ENCODE measurements around the gene TUT1.
A peak's percentile ranks its signal among the peaks of the same experiment; 100 is the strongest.
"Not testable (repeated sequence)": the region's sequence is repeated elsewhere in the genome, so short reads cannot be mapped to it uniquely, and the experiment has no call there.

The TUT1 gene

DNA sequence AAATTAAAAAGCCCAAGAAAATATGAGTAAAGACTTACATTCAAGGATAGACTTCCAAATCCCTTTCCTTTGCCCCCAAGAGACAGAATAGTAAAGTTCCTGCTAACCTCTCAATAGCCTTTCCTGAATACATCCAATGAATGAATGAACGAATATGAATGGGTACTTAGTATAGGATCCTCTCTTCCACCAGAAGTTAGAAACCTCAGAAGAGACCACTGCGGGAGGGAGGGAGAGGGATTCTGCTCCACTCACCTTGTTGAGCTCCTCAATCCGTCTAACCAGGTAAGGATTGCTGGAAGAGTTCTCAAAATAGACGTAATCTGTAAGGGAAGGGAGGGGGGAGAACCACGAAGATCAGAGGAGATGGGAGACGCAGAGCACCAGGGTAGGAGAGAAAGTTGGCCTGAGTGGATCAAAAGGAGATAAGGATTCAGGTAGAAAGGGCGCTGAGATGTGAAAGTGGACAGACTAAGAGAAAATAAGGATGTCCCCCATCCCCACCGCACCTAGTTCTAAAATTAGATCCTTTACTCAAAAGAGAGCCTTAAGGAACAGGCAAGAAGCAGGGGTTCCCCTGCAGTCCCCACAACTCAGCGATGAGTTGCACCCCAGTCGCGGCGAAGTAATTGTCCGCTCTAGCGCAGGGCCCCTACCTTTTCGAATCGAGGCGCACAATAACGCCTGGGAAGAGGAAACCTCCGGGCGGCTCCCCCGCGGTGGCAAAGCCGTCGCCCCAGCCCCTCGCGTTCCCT is 9.2 kb upstream of the TUT1 start:
- DNase-seq (ENCODE audit: low spot score) = no peak
- Mint-ChIP-seq H3K4me1 (ENCODE audit: low read depth) (peaks cover 36% of the 10 kb centered on the region), H3K36me3 (ENCODE audit: low read depth) (peaks cover 74% of the 10 kb centered on the region)

DNA sequence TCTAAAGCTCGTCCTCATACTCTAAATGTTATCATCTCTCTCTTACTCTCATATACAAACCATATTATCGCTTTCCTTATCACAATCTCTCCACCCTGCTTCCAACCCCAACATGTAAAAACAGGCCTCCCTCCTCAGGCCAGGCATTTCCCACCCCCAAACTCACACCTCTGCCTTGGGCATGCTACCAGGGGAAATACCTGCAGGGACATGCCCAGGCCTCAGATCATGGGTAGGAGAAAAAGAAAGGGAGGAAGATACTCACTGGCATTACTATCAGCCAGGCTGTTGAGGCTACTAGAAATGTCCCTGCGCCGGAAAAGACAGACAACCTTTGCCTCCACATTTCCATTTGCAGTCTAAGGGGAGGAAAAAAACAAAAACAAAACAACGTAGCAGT is 8.6 kb upstream of the TUT1 start:
- Mint-ChIP-seq H3K27ac (peak overlapping the region; percentile 92), H3K9me3 (no peaks in the 10 kb centered on the region), H3K27me3 (ENCODE audit: low read depth) (no peaks in the 10 kb centered on the region), H3K36me3 (ENCODE audit: low read depth) (peaks cover 76% of the 10 kb centered on the region), H3K4me3 (peak overlapping the region; percentile 91), H3K4me1 (ENCODE audit: low read depth) (peaks cover 36% of the 10 kb centered on the region)
- DNase-seq (ENCODE audit: low spot score) = no peak

More for the DNA sequence above, 9.2 kb upstream of the TUT1 start:
- H3K4me3 Mint-ChIP-seq = peak overlapping the region; percentile 91
- H3K27ac Mint-ChIP-seq = peak overlapping the region; percentile 92
- H3K9me3 Mint-ChIP-seq = no peaks in the 10 kb centered on the region
- no peaks in the 10 kb centered on the region for H3K27me3 Mint-ChIP-seq (ENCODE audit: low read depth)

DNA sequence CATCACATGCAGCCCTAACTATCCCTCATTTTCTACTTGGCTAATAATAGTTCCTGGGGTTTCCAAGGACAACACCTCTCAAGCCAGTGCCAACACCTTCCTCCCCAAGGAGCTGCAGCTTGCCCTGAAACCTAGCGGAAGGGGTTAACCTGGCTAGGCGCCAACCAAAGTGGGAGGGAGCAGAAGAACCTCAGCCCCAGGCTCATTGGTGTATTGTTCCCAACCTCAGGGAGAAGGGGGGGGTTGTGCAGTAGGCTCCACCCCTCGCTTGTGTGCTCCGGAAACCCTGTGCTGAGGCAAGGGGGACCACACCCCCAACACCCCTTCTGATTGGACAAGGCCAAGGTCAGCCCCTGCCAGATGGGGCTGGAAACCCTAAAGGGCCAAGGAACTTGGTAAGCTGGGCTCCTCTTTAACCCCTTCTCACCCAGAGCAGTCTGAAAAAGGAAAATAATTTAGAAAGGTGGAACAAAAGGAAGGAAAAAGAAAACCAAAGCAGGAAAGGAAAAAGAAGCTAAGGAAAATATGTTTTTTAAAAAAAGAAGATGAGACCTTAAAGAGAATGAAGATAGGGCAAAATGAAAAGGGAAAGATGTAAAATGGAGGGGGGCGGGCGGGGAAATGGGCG is 7.9 kb upstream of the TUT1 start:
- peak overlapping the region; percentile 91 for H3K4me3 Mint-ChIP-seq
- H3K27ac Mint-ChIP-seq = peak overlapping the region; percentile 92
- DNase-seq (ENCODE audit: low spot score) = peak; percentile 96
- H3K36me3 Mint-ChIP-seq (ENCODE audit: low read depth) = peaks cover 80% of the 10 kb centered on the region
- H3K4me1 Mint-ChIP-seq (ENCODE audit: low read depth) = peaks cover 39% of the 10 kb centered on the region
- H3K27me3 Mint-ChIP-seq (ENCODE audit: low read depth) = no peaks in the 10 kb centered on the region
- H3K9me3 Mint-ChIP-seq = no peaks in the 10 kb centered on the region

DNA sequence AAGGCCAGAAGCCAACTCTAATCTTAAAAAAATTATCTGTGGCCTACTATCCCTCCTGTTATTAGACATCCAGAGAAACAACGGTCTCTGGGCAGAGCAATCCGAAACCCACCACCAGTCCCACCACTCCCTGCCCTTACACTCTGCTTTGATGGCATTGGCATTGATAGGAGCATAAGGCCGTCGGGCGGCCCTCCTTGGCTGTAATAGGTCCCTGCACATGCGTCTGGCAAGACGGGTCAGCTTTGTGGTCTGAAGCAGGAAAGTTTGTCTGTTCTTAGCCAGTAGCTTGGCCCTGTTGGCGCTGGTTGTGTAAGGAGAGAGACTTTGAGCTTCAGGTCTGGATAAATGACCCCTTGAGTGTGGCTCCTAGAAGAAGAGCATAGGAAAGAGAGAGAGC is 3.8 kb upstream of the TUT1 start:
- no peak for DNase-seq (ENCODE audit: low spot score)
- Mint-ChIP-seq H3K36me3 (ENCODE audit: low read depth) (peaks cover 81% of the 10 kb centered on the region), H3K27ac (no peak overlapping the region), H3K9me3 (no peaks in the 10 kb centered on the region), H3K4me3 (no peak overlapping the region), H3K27me3 (ENCODE audit: low read depth) (no peaks in the 10 kb centered on the region), H3K4me1 (ENCODE audit: low read depth) (peaks cover 48% of the 10 kb centered on the region)

DNA sequence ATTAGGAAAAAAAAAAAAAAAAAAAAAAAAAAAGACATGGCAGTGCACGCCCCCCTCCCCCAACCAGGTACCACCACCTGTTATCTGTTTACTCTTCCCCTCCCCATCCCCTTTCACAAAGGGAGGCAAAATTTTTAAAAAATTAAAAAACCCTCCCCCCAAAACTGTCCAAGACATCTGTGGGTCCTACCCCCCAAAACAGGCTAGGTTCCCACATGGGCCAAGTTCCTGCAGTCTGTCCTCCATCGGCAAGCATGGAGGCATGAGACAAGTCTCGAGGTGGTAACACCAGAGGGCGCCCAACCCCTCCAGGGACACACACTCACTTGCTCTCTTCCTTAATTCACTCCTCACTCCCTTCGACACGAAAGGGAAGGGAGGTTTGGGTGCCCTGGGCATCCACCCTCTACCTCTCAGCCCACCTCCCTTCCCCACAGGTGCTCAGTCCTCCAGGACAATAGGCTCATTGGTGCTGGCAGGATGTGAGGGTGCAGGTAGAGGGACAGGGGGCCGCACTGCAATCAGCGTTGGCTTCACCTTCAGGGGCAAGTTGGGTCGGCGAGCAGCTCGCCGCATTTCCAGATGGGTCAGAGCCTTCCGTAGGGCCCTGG is 2.2 kb upstream of the TUT1 start:
- DNase-seq (ENCODE audit: low spot score) = peak; percentile 72
- Mint-ChIP-seq H3K27me3 (ENCODE audit: low read depth) (no peaks in the 10 kb centered on the region), H3K4me3 (peak overlapping the region; percentile 75), H3K36me3 (ENCODE audit: low read depth) (peaks cover 65% of the 10 kb centered on the region), H3K4me1 (ENCODE audit: low read depth) (peaks cover 41% of the 10 kb centered on the region), H3K27ac (peak overlapping the region; percentile 95), H3K9me3 (no peaks in the 10 kb centered on the region)

DNA sequence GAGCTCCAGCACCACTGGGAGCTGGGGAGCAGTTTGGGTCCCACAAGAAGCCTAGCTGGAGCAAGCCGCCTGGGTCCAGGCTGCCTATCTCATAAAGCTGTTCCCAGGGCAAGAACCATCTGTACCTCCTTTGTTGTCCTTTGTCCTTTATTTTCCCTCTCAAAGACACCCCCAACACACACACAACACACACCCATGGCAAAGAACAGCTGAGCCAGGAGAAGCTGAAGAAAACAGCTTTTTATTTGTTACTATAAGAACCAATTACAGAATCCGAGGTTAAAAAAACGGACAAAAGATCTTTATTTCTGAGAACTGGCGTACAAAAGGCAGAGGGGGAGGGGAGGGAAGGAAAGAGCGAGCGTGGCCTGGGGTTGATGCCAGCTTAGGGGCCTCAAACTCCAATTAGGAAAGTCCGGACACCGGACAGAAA is 1.7 kb upstream of the TUT1 start:
- Mint-ChIP-seq H3K27ac (peak overlapping the region; percentile 75), H3K4me3 (peak overlapping the region; percentile 100), H3K27me3 (ENCODE audit: low read depth) (no peaks in the 10 kb centered on the region), H3K9me3 (no peaks in the 10 kb centered on the region), H3K36me3 (ENCODE audit: low read depth) (peaks cover 60% of the 10 kb centered on the region), H3K4me1 (ENCODE audit: low read depth) (peaks cover 37% of the 10 kb centered on the region)
- DNase-seq (ENCODE audit: low spot score) = no peak

DNA sequence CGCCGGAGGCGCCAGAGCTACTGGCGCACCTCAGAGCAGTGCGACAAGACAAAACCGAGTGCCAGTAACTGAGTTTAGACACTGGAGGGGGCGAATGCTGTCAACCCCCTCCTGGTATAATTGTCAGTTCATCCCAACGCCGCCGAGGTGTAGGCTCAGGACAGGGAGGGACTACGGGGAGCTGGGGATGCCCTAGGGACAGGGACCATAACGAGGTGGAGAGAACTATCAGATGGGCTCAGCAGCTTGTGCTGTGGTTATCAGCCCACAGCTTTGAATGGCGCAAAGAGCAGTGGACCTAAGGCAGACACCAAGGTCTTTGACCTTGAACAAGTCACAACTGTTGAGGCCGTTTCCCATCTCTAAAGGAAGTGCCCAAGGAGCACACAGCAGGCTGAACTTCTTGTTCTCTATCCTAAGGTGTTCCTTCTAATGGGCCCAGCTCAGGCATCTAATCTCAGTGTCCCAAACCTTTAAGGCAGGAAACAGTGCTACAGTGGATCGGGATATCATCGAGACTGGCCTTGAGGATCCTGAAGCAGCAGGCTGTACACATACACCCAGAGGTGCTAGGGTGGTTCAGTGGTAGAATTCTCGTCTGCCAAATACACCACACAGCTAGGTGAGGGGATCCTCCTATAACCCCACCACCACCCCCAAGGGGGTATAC is 958 bp upstream of the TUT1 start:
- no peak for DNase-seq (ENCODE audit: low spot score)
- H3K36me3 Mint-ChIP-seq (ENCODE audit: low read depth) = peaks cover 54% of the 10 kb centered on the region
- no peaks in the 10 kb centered on the region for H3K27me3 Mint-ChIP-seq (ENCODE audit: low read depth)
- peaks cover 33% of the 10 kb centered on the region for H3K4me1 Mint-ChIP-seq (ENCODE audit: low read depth)
- H3K27ac Mint-ChIP-seq = peak overlapping the region; percentile 96
- peak overlapping the region; percentile 100 for H3K4me3 Mint-ChIP-seq
- no peaks in the 10 kb centered on the region for H3K9me3 Mint-ChIP-seq

DNA sequence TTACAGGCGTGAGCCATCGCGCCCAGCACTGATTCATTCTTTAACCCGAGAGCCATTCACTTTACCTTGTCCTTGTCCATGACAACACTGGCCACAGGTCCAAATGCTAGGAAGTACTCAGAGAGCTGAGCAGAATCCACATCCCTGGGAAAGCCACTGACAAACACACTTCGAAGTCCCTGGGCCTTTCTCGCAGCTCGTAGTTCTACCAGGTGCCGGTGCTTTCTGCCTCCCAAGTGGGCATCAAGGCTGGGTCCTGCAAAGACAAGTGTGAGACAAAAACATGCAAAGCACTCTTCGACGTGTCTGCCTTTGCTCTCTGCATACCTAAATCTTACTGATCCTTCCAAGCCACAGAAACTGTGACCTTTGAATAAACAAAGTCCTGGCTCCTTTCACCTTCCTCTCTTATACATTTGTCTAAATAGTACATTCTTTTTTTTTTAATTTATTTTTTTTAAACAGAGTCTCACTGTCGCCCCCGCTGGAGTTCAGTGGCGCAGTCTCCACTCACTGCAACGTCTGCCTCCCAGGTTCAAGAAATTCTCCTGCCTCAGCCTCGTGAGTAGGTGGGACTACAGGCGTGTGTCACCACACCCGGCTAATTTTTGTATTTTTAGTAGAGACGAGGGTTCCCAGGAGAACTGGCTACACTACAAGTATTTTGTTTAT is 2.2 kb downstream of the TUT1 start:
- Mint-ChIP-seq H3K9me3 (no peaks in the 10 kb centered on the region), H3K27ac (no peak overlapping the region), H3K4me3 (peak overlapping the region; percentile 43), H3K36me3 (ENCODE audit: low read depth) (peaks cover 34% of the 10 kb centered on the region), H3K27me3 (ENCODE audit: low read depth) (no peaks in the 10 kb centered on the region), H3K4me1 (ENCODE audit: low read depth) (peaks cover 27% of the 10 kb centered on the region)
- no peak for DNase-seq (ENCODE audit: low spot score)

DNA sequence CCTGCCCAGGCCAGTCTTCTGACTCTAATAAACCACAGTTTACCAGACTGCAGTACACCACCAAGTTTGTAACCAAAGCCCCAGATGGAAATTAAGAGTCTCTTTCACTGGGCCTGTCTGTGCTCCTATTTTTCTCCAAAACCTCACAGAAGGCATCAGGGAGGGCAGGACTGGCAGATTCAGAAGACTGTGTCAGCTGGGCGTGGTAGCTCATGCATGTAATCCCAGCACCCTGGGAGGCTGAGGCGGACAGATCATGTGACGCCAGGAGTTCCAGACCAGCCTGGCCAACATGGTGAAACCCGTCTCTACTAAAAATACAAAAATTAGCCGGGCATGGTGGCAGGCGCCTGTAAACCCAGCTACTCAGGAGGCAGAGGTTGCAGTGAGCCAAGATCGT is 6.0 kb downstream of the TUT1 start:
- not testable (repeated sequence) for DNase-seq (ENCODE audit: low spot score); H3K9me3 Mint-ChIP-seq; H3K4me1 Mint-ChIP-seq (ENCODE audit: low read depth); H3K27ac Mint-ChIP-seq; H3K27me3 Mint-ChIP-seq (ENCODE audit: low read depth); H3K4me3 Mint-ChIP-seq
- H3K36me3 Mint-ChIP-seq (ENCODE audit: low read depth) = peaks cover 26% of the 10 kb centered on the region

DNA sequence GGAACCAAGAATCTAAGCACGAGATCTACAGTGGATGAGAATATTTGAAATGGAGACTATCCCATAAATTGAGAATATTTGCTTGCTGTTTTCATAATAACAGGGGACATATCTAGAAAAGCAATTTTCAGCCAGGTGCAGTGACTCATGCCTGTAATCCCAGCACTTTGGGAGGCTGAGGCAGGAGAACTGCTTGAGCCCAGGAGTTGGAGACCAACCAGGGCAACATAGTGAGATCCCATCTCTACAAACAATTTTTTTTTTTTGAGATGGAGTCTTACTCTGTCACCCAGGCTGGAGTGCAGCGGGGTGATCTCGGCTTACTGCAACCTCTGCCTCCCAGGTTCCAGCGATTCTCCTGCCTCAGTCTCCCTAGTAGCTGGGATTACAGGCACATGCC is 9.6 kb downstream of the TUT1 start:
- H3K4me3 Mint-ChIP-seq; DNase-seq (ENCODE audit: low spot score); H3K9me3 Mint-ChIP-seq; H3K4me1 Mint-ChIP-seq (ENCODE audit: low read depth); H3K27me3 Mint-ChIP-seq (ENCODE audit: low read depth): not testable (repeated sequence)
- H3K27ac Mint-ChIP-seq = peak overlapping the region; percentile 8
- peaks cover 32% of the 10 kb centered on the region for H3K36me3 Mint-ChIP-seq (ENCODE audit: low read depth)

DNA sequence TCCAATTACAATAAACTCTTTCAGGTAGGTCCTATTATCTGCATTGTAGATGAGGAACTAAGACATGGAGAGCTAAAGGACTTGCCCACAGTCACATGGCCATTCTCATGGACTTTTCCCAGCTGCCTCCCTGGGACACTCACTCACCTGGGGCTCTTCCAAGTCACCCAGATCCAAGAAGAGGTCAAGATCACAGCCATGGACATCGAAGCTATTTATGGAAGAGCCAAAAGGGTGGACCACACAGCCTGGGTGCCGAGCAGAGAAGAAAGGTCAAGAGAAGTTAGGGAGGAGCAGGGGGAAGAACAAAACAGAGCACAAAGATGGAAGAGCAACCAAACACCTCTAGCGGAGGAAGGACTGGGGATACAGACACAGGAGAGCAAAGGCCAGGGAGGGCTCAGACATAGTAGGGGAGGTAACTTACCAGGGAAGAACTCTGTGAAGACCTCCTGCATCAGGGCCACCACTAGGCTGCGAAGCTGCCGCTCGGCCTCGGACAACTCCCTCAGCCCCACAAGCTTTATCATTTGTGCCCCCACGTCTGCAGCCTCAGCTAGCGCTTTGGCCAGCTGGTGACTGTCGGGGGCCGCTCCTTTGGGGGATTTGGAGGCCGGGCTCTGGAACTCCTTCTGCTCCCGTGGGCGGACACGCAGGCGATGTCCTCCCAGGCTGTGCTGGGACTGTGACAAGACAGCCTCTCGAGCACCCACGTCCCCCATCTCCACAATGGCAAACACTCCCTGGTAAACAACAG is 10.2 kb downstream of the TUT1 start:
- DNase-seq (ENCODE audit: low spot score) = no peak
- H3K27me3 Mint-ChIP-seq (ENCODE audit: low read depth) = no peaks in the 10 kb centered on the region
- H3K27ac Mint-ChIP-seq = peak overlapping the region; percentile 8
- no peak overlapping the region for H3K4me3 Mint-ChIP-seq
- H3K36me3 Mint-ChIP-seq (ENCODE audit: low read depth) = peaks cover 34% of the 10 kb centered on the region
- H3K9me3 Mint-ChIP-seq = no peaks in the 10 kb centered on the region
- peaks cover 1% of the 10 kb centered on the region for H3K4me1 Mint-ChIP-seq (ENCODE audit: low read depth)

DNA sequence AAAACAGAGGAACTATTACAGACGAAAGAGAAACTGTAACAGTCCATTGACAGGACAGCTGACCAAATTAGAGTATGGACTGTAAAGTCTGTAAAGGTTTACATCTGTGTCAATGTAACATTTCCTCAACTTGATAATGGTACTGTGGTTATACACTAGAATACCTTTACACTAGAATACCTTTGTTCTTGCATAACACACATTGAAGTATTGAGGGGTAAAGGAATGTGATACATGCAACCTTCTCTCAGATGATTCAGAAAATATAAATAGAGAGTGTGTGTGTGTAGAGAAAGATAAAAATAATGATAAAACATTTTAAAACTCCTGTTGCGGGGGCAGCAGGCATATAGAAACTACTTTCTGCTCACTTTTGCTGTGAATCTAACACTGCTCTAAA is 12.1 kb downstream of the TUT1 start:
- peaks cover 35% of the 10 kb centered on the region for H3K36me3 Mint-ChIP-seq (ENCODE audit: low read depth)
- no peak for DNase-seq (ENCODE audit: low spot score)
- no peaks in the 10 kb centered on the region for H3K27me3 Mint-ChIP-seq (ENCODE audit: low read depth)
- peaks cover 12% of the 10 kb centered on the region for H3K4me1 Mint-ChIP-seq (ENCODE audit: low read depth)
- H3K27ac Mint-ChIP-seq = no peak overlapping the region
- no peaks in the 10 kb centered on the region for H3K9me3 Mint-ChIP-seq
- no peak overlapping the region for H3K4me3 Mint-ChIP-seq

DNA sequence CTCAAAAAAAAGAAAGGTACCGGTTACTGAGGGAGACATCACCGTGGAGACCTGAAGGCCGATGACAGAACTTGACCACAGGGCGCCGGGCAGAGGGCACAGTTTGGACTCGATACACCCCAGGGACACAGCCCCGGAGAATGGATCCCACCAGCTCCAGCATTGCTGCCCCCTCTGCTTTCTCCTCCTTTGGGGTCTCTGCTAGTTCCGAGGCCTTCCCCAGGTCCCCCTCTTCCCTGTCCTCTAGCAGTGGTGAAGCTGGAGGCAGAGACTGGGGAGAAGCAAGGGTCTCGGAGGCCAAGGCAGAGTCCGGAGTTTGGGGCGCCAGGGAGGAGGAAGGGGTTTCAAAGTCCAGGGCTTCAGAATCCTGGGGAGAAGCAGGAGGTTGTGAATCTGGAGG is 12.8 kb downstream of the TUT1 start:
- H3K4me1 Mint-ChIP-seq (ENCODE audit: low read depth) = peaks cover 12% of the 10 kb centered on the region
- no peaks in the 10 kb centered on the region for H3K27me3 Mint-ChIP-seq (ENCODE audit: low read depth)
- no peak overlapping the region for H3K4me3 Mint-ChIP-seq
- peaks cover 30% of the 10 kb centered on the region for H3K36me3 Mint-ChIP-seq (ENCODE audit: low read depth)
- no peak for DNase-seq (ENCODE audit: low spot score)
- no peaks in the 10 kb centered on the region for H3K9me3 Mint-ChIP-seq
- H3K27ac Mint-ChIP-seq = no peak overlapping the region

Data from T-helper 2 cell treated with Interferon-gamma antibody and Interleukin-4, amounts not matched to agents 5 μg/mL and 100 μg/mL, for 36 hours (primary cell).